B cell (primary cell): ENCODE data around the gene ACSBG1.

ENCODE experiments used
- CTCF ChIP-seq: fragments of 200-600 bp; IDR thresholded peaks from one replicate; pipeline ENCODE4 v1.8.0; 2022; ENCODE audit warnings: antibody characterized with exemption, mild to moderate bottlenecking
- EZH2 ChIP-seq: IDR thresholded peaks from 2 replicates; pipeline ENCODE4 v1.6.1; 2012; ENCODE audit warnings: borderline replicate concordance, low read depth, mild to moderate bottlenecking, moderate library complexity, low read length; ENCODE audit not compliant: insufficient read depth, poor library complexity, severe bottlenecking

GRCh38 chr15:78156653-78157052 lies 77.7 kb downstream of the ACSBG1 start:
- TF ChIP-seq CTCF = no peak
- no peak for TF ChIP-seq EZH2
